Left kidney (tissue), 2 donors: ENCODE results near the gene PCSK9. TPM values are rescaled to one million over a fixed set of nuclear protein-coding genes. Genes with fewer than 3 reads are reported as not detected.

Experiments used
- DNase-seq: peaks from one replicate; pipeline ENCODE4 v3.0.0-alpha.2; 2013
- polyA plus RNA-seq: library from polyadenylated mRNA; unstranded; fragments of 120-200 nt; gene quantifications from one replicate; pipeline ENCODE4 v1.2.1, GENCODE V29; 2013; ENCODE audit not compliant: insufficient read length

The PCSK9 gene
- polyA plus RNA-seq, 1 donor: 0.95 TPM

GRCh38 chr1:55043726-55044125, 4.4 kb downstream of the PCSK9 start:
- no peak for DNase-seq

- DNase-seq: no peak
Measured at GRCh38 chr1:55044617-55045397, 5.5 kb downstream of the PCSK9 start.

DNA sequence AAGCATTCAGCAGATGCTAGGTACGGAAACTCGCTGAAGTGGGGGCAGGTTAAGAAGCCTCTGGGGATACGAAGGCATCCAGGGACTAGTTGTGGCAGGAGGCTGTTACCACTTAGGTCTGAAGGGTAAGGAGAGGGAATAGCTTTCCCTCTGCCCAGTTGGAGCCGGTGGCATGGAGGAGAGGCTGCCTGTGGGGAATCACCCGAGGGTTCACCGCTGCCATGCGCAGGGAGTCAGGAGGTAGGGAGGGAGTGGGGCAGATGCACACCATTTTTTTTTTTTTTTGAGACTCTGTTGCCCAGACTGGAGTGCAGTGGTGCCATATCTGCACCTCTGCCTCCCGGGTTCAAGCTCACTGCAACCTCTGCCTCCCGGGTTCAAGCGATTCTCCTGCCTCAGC, 6.1 kb downstream of the PCSK9 start:
- DNase-seq: no peak

DNA sequence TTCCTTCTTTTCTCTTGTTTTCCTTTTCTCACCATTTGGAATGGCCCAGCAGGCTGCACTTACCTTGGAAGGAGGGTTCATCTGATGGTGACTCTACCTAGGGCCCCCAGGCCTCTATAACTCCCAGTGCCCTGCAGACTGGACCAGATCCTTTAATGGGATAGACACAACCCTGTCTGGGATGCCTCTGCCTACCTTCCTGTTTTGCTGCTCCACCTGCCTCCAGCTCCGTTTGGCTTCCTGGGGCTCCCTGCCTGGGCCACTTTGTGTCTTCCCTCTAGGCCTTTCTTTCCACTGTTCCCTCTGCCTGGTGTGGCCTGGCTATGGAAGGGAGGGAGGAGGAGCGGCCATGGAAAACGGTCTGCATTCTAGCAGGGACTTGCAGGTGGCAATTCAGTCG, 7.5 kb downstream of the PCSK9 start:
- DNase-seq: no peak

DNA sequence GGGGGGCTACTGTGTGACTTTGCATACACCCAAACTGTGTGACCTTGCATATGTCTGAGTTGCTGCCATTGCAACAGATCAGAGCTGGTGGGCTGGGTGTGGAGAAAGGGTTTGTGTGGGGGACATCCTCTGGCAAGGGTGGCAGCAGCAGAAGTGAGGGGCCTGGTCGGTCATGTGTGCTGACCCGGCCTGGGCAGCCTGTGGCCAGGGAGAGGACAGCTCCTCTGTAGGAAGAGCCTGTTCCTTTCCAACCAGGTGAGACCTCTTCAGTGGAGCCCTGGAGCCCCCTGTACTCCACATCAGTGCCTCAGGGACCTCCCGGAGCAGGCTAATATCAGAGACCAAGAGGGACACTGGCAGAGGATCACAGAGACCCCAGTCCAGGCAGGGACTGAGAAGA, 8.3 kb downstream of the PCSK9 start:
- no peak for DNase-seq

- DNase-seq: no peak
Measured at GRCh38 chr1:55048453-55049270, 9.3 kb downstream of the PCSK9 start.

- no peak for DNase-seq
Measured at GRCh38 chr1:55049271-55049913, 10.0 kb downstream of the PCSK9 start.

- no peak for DNase-seq
Measured at GRCh38 chr1:55049914-55050278, 10.5 kb downstream of the PCSK9 start.

DNA sequence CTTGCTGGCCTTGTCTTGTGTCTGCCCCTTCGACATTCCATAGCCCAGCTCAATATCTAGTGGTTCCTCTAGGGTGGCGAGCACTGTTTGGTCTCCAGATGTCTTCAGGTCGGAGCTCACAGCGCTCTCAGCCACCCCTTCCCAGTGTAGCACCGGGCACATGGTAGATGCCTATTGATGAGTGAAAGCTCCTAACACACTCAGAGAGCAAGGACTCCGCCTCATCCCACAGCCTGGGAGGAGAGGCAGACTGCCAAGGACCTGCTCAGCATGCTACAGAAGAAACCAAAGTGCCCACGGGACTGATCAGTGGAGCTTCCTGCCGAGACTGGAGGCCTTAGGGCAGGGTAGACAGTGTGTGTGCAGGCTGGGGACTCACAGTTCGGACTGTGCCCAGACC, 10.9 kb downstream of the PCSK9 start:
- DNase-seq: no peak

- DNase-seq: no peak
Measured at GRCh38 chr1:55051169-55051568, 11.8 kb downstream of the PCSK9 start.

GRCh38 chr1:55051621-55052020, 12.3 kb downstream of the PCSK9 start:
- DNase-seq: no peak

GRCh38 chr1:55052221-55053142, 13.1 kb downstream of the PCSK9 start:
- DNase-seq: no peak

DNA sequence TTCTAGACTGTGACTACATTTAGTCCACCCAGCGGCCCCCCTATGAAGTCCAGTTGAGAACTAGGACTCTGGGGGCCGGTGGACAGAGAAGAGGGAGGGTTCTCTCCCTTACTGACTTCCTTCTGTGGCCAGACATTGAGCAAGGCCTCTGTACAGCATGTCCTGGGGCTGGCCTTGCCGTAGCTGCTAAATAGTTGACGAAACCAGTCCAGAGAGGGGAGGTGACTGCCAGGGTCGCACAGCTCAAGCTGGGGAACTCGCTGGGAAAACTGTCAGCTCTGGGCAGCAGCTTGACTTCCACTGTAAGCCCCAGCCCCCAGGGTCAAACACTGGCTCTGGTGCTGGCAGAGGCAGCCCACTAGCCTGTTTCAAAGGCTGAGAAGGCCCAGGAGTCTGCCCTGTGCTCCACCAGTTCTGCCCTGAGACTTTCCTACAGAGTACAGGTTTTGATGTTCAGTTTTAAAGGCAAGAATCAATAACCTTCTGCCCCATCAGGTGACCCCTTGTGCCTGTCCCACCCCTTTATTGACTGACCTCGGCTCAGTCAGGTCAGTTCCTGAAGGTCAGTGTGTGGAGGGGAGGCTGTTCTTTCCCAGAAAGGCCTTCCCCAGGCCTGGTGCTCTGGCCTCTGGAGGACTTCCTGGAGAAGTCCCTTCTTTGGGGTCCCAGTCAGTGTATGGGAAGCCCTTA, 14.1 kb downstream of the PCSK9 start:
- DNase-seq: no peak

- DNase-seq: no peak
Measured at GRCh38 chr1:55054396-55054795, 15.0 kb downstream of the PCSK9 start.

DNA sequence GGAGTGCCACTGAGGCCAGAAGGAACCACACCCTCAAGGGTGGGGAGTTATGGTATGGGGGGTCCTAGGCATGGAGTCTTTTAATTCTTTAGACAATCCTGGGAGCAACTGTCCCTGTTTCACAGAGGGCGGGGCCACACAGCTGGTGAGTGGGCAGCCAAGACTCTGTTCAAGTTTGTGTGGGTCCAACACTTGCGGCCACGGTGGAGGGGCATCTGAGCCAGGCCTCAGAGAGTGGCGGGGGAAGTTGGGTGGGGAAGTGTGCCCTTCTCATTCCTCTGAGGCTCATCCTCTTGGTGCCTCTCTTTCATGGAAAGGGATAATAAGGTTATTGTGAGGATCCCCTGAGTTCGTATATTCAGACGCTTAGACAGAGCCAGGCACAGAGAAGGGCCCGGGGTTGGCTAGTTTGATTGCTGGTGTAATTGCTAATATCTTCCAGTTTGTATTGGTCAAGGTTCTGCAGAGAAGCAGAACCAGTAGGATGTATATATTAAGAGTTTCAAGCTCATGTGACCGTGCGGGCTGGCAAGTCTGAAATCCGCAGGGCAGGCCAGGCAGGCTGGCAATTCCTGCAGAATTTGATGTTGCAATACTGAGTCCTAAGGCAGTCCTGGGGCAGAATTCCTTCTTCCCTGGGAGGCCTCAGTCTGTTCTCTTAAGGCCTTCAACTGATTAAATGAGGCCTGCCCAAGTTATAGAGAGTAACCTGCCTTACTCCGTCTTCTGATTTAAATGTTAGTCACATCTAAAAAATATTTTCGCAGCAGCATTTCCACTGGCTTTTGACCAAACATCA, 15.9 kb downstream of the PCSK9 start:
- DNase-seq: no peak

DNA sequence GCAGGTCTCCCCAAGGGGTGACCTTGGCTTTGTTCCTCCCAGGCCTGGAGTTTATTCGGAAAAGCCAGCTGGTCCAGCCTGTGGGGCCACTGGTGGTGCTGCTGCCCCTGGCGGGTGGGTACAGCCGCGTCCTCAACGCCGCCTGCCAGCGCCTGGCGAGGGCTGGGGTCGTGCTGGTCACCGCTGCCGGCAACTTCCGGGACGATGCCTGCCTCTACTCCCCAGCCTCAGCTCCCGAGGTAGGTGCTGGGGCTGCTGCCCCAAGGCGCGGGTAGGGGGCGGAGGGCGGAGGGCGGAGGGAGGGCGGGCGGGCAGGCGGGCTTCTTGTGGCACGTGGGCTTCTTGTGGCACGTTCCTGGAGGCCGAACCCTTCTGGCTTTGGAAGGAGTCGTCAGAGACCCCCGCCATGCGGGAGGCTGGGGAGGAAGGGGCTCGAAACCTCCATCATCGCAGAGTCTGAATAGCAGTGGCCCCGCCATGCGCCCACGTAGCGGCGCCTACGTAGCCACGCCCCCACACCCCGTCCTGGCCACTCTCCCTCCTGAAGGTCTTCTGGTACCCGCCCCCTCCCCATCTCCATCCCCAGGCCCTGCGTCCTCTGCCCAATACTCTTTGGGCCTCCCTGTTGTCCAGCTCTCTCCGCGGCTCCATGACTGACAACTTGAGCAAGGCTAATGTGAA, 16.7 kb downstream of the PCSK9 start:
- no peak for DNase-seq

DNA sequence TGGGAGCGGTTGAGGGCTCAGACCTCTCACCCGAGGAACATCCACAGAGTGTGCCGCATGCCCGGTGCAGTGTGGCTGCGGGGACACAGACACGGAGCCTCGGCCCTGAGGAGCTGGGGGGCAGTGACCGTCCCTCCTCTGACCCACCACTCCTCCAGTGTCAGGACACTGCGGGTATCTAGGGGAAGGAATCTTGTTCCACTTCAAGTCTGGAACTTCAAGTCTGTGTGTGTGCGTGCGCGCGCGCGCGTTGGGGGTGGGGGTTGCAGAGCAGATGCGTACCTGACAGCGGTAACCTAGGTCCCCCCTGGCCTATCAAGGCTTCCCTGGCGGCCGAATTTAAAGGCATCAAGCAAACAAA, 17.3 kb downstream of the PCSK9 start:
- DNase-seq: no peak

DNA sequence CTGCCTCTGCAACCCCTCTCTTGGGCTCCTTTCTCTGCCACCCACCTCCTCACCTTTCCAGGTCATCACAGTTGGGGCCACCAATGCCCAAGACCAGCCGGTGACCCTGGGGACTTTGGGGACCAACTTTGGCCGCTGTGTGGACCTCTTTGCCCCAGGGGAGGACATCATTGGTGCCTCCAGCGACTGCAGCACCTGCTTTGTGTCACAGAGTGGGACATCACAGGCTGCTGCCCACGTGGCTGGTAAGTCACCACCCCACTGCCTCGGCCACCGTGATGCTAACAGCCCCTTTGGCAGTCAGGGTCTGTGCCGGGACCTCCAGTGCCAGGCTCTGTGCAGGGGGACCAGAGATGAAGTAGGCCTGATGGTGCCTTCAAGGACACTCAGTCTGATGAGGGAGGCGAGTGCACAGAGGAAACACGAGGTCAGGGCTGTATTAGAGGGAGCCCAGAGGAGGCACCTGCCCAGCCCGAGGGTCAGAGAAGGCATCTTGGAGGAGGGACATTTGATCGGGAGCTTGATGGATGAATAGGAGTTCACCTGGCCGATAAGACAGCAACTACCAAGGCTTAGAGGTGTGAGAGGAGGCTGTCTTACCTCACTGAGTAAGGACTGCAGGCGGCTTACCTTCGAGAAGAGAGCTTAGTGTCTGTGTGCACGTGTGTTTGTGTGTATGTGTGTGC, 18.1 kb downstream of the PCSK9 start:
- no peak for DNase-seq

DNA sequence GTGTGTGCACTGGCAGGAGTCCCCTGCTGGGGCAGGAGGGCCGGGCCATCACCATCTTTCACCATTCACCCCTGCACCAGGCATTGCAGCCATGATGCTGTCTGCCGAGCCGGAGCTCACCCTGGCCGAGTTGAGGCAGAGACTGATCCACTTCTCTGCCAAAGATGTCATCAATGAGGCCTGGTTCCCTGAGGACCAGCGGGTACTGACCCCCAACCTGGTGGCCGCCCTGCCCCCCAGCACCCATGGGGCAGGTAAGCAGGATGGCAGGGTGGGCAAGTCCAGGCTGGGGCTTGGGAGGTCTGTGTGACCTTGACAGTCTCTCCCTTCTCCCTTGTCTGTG, 18.6 kb downstream of the PCSK9 start:
- no peak for DNase-seq
